ENCODE data around the gene EIF5. TPM values are rescaled to one million over a fixed set of nuclear protein-coding genes. Genes with fewer than 3 reads are reported as not detected.

EIF5 gene
- total and polyA plus RNA-seq, 2 of the 8 experiments (the other 6 are each of a cell fraction or from before 2014, with no cell fraction given), result 179 to 323 TPM

DNA sequence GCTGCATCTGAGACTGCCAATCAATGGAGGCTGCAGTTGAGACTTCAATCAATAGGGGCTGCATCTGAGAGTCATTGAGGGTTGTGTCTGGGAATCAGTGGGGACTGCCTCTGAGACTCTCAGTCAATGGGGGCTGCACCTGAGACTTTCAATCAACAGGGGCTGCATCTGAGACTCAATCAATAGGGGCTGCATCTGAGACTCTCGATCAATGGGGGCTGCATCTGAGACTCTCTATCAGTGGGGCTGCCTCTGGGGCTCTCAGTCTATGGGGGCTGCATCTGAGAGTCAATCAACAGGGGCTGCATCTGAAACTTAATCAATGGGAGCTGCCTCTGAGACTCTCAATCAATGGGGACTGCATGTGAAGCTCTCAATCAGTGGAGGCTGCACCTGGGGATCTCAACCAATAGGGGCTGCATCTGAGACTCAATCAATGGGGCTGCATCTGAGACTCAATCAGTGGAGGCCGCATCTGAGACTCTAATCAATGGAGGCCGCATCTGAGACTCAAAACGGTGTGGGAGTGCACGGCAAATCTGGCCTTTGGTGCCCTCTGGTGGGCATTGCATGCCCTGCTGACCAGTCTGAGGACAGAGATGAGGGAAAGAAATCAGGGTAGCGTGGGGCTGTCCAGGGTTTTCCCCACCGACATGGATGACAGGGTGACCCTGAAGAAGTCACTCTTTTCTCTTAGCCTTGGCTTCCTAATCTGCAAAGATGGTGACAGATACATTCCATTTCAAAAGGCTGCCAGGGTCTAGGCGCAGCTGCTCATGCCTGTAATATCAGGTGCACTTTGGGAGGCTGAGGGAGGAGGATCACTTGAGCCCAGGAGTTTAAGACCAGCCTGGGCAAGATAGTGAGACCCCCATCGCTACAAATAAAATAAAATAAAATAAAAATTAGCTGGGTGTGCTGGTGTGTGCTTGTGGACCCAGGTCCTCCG, 41.3 kb upstream of the EIF5 start (continued):
- TF ChIP-seq, protein P1, sequence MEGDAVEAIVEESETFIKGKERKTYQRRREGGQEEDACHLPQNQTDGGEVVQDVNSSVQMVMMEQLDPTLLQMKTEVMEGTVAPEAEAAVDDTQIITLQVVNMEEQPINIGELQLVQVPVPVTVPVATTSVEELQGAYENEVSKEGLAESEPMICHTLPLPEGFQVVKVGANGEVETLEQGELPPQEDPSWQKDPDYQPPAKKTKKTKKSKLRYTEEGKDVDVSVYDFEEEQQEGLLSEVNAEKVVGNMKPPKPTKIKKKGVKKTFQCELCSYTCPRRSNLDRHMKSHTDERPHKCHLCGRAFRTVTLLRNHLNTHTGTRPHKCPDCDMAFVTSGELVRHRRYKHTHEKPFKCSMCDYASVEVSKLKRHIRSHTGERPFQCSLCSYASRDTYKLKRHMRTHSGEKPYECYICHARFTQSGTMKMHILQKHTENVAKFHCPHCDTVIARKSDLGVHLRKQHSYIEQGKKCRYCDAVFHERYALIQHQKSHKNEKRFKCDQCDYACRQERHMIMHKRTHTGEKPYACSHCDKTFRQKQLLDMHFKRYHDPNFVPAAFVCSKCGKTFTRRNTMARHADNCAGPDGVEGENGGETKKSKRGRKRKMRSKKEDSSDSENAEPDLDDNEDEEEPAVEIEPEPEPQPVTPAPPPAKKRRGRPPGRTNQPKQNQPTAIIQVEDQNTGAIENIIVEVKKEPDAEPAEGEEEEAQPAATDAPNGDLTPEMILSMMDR (IDR thresholded peaks at IDR 0.05; ENCODE audit: control extremely low read depth in 1 of 3, insufficient read depth in 1 of 3, low read depth in 1 of 3, low read length in 3 of 3), result peak; percentile 93 to 97 (median 93)
- TF ChIP-seq POLR2A (IDR thresholded peaks at IDR 0.05; ENCODE audit: control extremely low read depth in 1 of 2, low read depth in 2 of 2, low read length in 2 of 2), result no peak
- TF ChIP-seq SUZ12 (IDR thresholded peaks at IDR 0.05; ENCODE audit: low read length), result no peak
- no peak for TF ChIP-seq TAF7 (optimal IDR thresholded peaks at IDR 0.05; ENCODE audit: borderline replicate concordance, low read depth, low read length)
- no peak for TF ChIP-seq BCL11A (IDR thresholded peaks at IDR 0.05; ENCODE audit: low read depth in 2 of 2, low read length in 2 of 2)
- TF ChIP-seq, protein P2, sequence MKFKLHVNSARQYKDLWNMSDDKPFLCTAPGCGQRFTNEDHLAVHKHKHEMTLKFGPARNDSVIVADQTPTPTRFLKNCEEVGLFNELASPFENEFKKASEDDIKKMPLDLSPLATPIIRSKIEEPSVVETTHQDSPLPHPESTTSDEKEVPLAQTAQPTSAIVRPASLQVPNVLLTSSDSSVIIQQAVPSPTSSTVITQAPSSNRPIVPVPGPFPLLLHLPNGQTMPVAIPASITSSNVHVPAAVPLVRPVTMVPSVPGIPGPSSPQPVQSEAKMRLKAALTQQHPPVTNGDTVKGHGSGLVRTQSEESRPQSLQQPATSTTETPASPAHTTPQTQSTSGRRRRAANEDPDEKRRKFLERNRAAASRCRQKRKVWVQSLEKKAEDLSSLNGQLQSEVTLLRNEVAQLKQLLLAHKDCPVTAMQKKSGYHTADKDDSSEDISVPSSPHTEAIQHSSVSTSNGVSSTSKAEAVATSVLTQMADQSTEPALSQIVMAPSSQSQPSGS (IDR thresholded peaks at IDR 0.05; ENCODE audit: low read length), result no peak
- no peak for TF ChIP-seq FOSL1 (IDR thresholded peaks at IDR 0.05; ENCODE audit: insufficient read depth, low read depth, low read length)
- no peak for TF ChIP-seq MAFK (IDR thresholded peaks at IDR 0.05; ENCODE audit: low read depth, low read length)
- no peak for TF ChIP-seq NRF1 (IDR thresholded peaks at IDR 0.05; ENCODE audit: low read depth, low read length)
- TF ChIP-seq EGR1 (IDR thresholded peaks at IDR 0.05; ENCODE audit: borderline replicate concordance, low read depth, low read length), result no peak
- TF ChIP-seq CHD2 (IDR thresholded peaks at IDR 0.05; ENCODE audit: low read length), result 0 out of 2 replicates have a peak, but pooled peaks have one; percentile 16
- TF ChIP-seq SP2 (IDR thresholded peaks at IDR 0.05; ENCODE audit: low read length), result no peak
- peak; percentile 45; the same call in 1 of the 2 replicates for TF ChIP-seq YY1 (IDR thresholded peaks at IDR 0.05; ENCODE audit: low read depth, low read length)
- no peak for TF ChIP-seq PHF8 (conservative IDR thresholded peaks at IDR 0.05; ENCODE audit: low read depth, low read length)
- 0 out of 4 replicates have a peak, but pooled peaks of 1 of the 2 experiments have one; percentile 28 for TF ChIP-seq SIN3A (conservative IDR thresholded peaks at IDR 0.05 in 1 of 2, IDR thresholded peaks at IDR 0.05 in 1 of 2; ENCODE audit: low read depth in 1 of 2, low read length in 2 of 2)
- TF ChIP-seq RNF2 (IDR thresholded peaks at IDR 0.05; ENCODE audit: borderline replicate concordance, low read depth, low read length, missing control alignments, poor library complexity, severe bottlenecking), result no peak
- TF ChIP-seq SIRT6 (IDR thresholded peaks at IDR 0.05; ENCODE audit: low read length), result no peak
- no peak for TF ChIP-seq GTF2F1 (IDR thresholded peaks at IDR 0.05; ENCODE audit: borderline replicate concordance, low read depth, low read length)
- no peak for TF ChIP-seq POU5F1 (IDR thresholded peaks at IDR 0.05; ENCODE audit: low read depth, low read length)
